CD4-positive, alpha-beta T cell treated with Interleukin-6 for 4 hours (primary cell): ENCODE data around the gene MTHFSD.

Experiments
- DNase-seq: peaks from one replicate; pipeline ENCODE4 v3.0.0-alpha.2; 2020; ENCODE audit warnings: mixed read lengths

MTHFSD gene

DNA sequence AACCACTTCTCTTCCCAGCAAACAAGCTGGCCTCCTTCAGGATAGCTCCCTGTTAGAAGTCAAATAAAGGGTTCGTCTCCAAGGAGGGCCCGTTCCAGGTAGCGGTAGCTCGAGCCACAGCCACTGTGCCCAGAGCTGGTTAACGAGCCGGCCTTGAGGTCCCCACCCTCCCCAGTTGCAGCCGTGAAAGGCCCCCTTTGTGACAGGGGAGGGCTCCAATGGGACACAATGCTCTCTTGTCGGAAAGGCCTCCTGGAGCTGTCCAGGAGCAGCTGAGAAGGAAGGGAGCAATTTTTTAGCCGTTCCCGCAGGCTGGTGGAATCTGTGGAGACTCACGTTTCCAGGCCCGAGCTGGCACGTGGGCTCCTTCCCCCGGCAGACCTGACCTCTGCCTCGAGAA, 74.6 kb downstream of the MTHFSD start:
- no peak for DNase-seq
